Head of caudate nucleus (tissue), 42 donors: ENCODE data around the gene AIP.
"Not testable (repeated sequence)": the region's sequence is repeated elsewhere in the genome, so short reads cannot be mapped to it uniquely, and the experiment has no call there.

Experiments used
- DNase-seq, 42 donors: peaks; one replicate each; pipeline versions ENCODE4 v3.0.0 to v3.0.0-alpha.2; 2020 to 2021; ENCODE audit warnings: mixed read lengths in 7 of 42
- intact Hi-C: fragments of 100-400 bp; cut with DNase I; formaldehyde crosslinking; loops from one replicate; pipeline ENCODE4 v1.15.0; 2022

The AIP gene

GRCh38 chr11:67500831-67501715 lies 18.2 kb downstream of the AIP start:
- DNase-seq: no peak
- intact Hi-C loops: no loop called here

DNA sequence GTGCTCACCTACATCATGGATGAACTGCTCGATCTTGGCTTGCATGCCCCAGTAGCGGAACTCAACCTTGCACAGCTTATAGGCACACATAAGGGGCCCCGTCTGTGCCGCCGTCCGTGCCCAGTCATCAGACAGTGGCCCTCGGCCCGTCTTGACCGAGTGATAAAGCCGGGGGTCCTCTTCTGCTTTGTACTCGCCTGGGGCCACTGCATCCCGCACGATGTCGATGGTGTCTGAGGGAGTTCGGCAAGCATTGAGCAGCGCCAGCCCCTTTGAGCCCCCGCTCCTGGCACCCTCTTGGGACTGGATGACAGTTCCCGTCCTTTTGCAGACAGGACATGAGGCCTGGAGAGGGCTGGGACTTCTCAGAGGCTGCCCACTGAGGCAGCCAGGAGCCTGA lies 19.0 kb downstream of the AIP start:
- intact Hi-C loops: no loop called here
- DNase-seq: no peak

- no peak for DNase-seq
- intact Hi-C loops: no loop called here
Measured at GRCh38 chr11:67502328-67502979, 19.6 kb downstream of the AIP start.

- intact Hi-C loops: no loop called here
- no peak for DNase-seq
Measured at GRCh38 chr11:67503119-67504004, 20.5 kb downstream of the AIP start.

GRCh38 chr11:67504005-67504949 lies 21.5 kb downstream of the AIP start:
- intact Hi-C loops: no loop called here
- DNase-seq: peak in 16 of 42 donors; percentile 11 to 59 (median 35)

DNA sequence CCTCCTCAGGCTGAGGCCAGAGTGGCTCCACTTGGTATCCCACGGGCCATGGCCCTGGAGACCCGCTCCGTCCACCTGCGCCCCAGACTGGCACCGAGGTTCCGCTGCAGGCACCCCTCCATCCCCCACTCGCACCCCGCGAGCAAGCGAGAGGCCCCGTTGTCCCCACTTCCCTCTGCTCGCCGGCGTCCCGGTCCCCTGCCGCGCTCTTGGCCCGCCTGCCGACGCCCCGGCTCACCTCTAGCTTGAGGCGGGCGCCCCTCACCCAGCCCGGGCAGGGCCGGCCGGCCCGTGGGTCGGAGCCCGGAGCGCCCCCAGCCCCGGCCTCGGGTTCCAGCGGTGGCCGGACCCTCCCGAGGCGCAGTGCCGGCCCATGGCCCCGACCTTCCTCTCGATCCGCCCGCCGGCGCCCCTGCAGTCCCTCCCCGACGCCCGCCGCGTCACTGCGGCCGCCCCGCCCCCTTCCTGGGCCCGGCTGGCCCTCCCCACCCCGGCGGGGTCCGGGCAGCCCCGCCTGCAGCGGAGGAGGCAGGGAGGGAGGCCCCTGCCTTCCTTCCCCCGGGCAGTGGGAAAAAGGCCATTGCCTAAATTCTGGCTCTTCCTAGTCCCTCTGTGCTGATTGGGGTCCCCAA lies 22.2 kb downstream of the AIP start, which contains the start of gene PITPNM1:
Gene PITPNM1, minus strand, starts transcription at position 414 of the 632 bp plus-strand sequence. CDS start 1,183 bp downstream, outside the sequence.
- intact Hi-C loops: loop anchor here (5.0 kb wide), 1 partner anchor 113 kb away; the partner anchor contains the start of gene RAD9A
- peak in 37 of 42 donors; percentile 27 to 78 (median 56) for DNase-seq

- peak; percentile 60 to 91 (median 84) for DNase-seq
- intact Hi-C loops: loop anchor here (5.0 kb wide), 1 partner anchor 114 kb away; the partner anchor contains the start of gene RAD9A
Measured at GRCh38 chr11:67505605-67506396, 23.0 kb downstream of the AIP start.

DNA sequence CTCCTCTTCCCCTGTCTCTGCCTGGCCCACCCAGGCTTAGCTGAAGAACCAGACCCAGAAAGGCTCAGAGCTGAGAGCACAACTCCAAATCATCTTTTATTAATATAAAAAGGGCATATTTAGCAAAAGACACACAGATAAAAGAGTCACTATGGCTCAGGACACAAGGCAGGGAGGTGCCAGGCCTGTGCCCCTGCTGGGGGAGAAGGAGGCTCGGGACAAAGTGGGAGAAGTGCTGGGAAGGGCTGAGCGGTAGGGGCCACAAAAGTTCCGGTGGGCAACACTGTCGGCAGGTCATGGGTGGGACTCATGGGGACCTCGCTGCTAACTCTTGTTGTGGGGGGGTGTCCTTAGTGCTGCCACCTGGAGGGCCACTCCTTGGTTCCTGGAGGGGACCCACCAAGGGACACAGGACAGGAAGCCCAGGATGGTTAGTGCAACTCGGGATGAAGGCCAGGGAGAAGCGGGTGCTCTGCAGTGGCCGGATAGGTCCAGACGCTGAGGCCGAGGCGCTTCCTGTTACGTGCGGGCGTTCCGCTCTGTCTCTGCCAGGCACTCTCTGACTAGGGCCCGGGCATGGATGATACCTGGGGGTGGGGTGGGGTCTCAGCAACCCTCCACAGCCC lies 23.7 kb downstream of the AIP start:
- no peak for DNase-seq
- intact Hi-C loops: loop anchor here (5.0 kb wide), 1 partner anchor 114 kb away; the partner anchor contains the start of gene RAD9A

GRCh38 chr11:67507242-67507863 lies 24.5 kb downstream of the AIP start:
- peak in 8 of 42 donors; percentile 13 to 81 (median 52) for DNase-seq
- intact Hi-C loops: loop anchor here (5.0 kb wide), 1 partner anchor 115 kb away; the partner anchor contains the start of gene RAD9A

- peak; percentile 98 to 100 (median 99) for DNase-seq
- intact Hi-C loops: loop anchor here (5.0 kb wide), 1 partner anchor 116 kb away; the partner anchor contains the start of gene RAD9A
Measured at GRCh38 chr11:67507864-67508485, 25.1 kb downstream of the AIP start, which contains the start of gene CDK2AP2. Gene CDK2AP2 (minus strand): TSS chr11:67508162. CDS start chr11:67508082, 80 bp downstream.

DNA sequence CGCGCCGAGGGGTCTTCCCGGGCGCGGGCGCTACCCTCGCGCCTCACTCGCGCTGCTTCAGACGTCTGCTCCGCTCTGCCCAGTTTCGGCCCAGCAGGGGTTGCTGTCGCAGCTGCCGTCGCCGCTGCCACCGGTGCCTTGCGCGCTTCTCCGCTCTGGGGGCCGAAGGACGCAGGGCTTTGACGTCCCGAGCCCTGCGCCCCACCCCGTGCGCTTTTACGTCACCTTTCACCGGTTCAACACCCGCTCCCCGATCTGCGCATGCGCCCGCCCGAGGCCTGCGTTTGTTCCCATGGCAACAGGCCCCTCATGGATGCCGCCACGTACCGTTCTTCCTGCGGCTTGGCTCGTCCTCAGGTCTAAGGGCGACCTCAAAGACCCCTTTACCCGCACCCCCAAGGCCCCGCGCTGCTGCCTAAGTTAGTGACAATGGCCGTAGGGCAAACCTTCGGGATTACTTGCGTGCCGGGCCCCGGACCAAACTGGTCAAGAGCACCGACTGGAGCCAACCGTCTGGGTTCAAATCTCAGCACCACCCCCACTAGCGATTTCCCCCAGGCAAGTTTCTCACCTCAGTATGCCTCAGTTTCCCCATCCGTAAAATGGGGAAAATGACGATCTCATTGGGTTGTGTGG lies 25.8 kb downstream of the AIP start:
- intact Hi-C loops: loop anchor here (5.0 kb wide), 1 partner anchor 116 kb away; the partner anchor contains the start of gene RAD9A
- DNase-seq: peak; percentile 93 to 99 (median 97)

GRCh38 chr11:67510023-67510345 lies 27.2 kb downstream of the AIP start:
- intact Hi-C loops: loop anchor here (10.0 kb wide), 1 partner anchor 75 kb away; the partner anchor contains the start of gene GSTP1
- no peak for DNase-seq

DNA sequence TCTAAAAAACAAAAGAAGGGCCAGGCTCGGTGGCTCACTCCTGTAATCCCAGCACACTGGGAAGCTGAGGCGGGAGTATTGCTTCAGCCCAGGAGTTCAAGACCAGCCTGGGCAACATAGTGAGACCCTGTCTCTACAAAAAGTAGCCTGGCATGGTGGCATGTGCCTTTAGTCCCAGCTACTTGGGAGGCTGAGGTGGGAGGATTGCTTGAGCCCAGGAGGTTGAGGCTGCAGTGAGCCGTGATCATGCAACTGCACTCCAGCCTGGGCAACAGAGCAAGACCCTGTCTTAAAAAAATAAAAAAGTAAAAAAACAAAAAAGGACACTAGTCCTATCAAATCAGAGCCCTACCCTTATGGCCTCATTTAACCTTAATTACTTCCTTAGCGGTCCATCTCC lies 28.7 kb downstream of the AIP start:
- not testable (repeated sequence) for DNase-seq
- intact Hi-C loops: loop anchor here (10.0 kb wide), 1 partner anchor 73 kb away; the partner anchor contains the start of gene GSTP1

- intact Hi-C loops: loop anchor here (10.0 kb wide), 1 partner anchor 71 kb away; the partner anchor contains the start of gene GSTP1
- no peak for DNase-seq
Measured at GRCh38 chr11:67514116-67514515, 31.3 kb downstream of the AIP start.
